Mammary epithelial cell (primary cell): Measurements from ENCODE around the gene SPRR2B.

ENCODE experiments used
- CTCF ChIP-seq, 2 donors: IDR thresholded peaks in 1 of 2; conservative IDR thresholded peaks in 1 of 2; 2 replicates each; pipeline ENCODE4 v1.5.1; 2011 to 2012; ENCODE audit warnings: inconsistent platforms in 2 of 2, low read length in 2 of 2, mild to moderate bottlenecking in 2 of 2, control low read depth in 1 of 2, low read depth in 1 of 2; ENCODE audit not compliant: insufficient read depth in 1 of 2; ENCODE audit errors: extremely low read depth in 1 of 2
- EZH2 ChIP-seq: IDR thresholded peaks from 2 replicates; pipeline ENCODE4 v1.6.1; 2012; ENCODE audit warnings: low read length, inconsistent platforms, borderline replicate concordance

GRCh38 chr1:153100245-153100644 lies 28.8 kb upstream of the SPRR2B start:
- TF ChIP-seq CTCF (conservative IDR thresholded peaks at IDR 0.05 in 1 of 2, IDR thresholded peaks at IDR 0.05 in 1 of 2; ENCODE audit: extremely low read depth in 1 of 2, insufficient read depth in 1 of 2, low read depth in 1 of 2, low read length in 2 of 2) (no peak), EZH2 (no peak)
